DMS 273 (cell line): ENCODE measurements around the gene BUB3.
"Not testable (repeated sequence)": the region's sequence is repeated elsewhere in the genome, so short reads cannot be mapped to it uniquely, and the experiment has no call there.

Source experiments
- DNase-seq: peaks from one replicate; lab custom pipeline; 2025; ENCODE audit not compliant: unreplicated experiment; lab: John Stamatoyannopoulos, UW

Gene BUB3

DNA sequence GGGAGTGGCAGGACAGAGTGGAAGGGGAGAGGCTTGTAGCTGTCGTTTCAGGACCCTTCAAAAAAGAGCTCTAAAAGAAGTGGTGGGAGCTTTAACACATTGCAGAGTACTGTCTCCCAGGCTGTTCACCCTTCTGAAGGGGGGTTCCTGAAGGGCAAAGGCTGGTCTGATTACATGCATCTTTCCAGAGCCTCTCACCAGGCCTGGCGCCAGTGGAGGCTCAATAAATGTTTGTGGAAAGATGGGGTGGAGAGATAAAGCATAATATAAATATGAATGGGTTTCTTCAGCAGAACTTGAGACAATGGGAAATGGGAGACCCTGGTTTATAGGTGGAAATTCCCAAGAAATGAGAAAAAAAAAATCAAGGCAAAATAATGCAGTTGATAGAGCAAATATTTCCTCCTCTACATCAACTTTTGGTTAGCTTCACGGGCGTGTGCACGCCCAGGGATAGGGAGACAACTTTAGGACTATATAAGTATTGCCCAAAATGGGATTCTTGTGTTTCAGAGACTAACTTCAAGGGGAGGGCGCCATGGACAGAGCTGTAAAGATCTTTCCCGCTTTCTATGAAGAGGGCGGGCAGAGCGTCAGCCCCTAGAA is 613 bp upstream of the BUB3 start:
- no peak for DNase-seq

DNA sequence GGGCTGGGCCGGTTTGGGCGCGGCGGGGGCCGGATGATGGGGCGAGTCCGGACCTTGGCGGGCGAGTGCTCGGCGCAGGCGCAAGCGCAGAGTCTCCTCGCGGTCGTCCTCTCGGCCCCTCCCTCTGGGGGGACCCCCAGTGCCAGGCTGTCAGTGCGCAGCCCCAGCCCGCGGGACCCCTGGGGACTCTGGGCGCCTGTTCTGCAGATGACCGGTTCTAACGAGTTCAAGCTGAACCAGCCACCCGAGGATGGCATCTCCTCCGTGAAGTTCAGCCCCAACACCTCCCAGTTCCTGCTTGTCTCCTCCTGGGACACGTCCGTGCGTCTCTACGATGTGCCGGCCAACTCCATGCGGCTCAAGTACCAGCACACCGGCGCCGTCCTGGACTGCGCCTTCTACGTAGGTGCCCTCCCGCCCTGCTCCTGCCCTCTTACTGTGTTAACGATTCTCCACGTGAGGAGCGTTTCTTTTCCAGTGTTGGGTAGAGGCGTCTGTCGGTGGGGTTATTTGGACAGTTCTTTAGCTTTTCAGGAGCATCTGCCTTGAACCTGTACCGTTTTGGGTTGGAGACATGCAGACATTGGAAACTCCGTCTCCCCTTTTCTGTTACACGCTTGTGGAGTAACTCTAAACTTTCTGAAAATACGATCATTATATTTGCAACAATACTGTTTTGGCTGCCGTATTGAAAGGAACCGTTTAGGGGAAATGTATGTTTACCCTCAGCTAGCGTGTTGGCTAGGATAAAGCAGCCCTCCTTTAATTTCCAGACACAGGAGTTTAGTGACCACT is 706 bp downstream of the BUB3 start:
- DNase-seq: peak; percentile 69

DNA sequence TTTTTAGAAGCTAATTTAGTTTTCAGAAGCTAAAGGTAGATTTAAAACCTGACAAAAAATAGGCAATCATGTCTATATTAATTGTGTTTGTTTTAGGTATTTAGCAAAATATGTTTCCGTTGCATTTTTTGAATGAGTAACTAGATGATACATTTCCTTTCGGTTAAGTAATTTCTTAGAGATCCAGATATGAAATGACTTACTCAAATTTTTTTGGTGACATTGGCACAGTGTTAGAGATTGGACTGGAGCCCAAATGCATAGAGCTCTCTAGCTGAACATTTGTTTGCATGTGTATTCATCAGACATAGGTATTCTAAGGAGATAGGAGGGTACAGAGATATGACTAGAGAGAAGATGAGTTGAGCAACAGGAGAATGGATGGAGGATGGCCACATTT is 1.9 kb downstream of the BUB3 start:
- DNase-seq: no peak

DNA sequence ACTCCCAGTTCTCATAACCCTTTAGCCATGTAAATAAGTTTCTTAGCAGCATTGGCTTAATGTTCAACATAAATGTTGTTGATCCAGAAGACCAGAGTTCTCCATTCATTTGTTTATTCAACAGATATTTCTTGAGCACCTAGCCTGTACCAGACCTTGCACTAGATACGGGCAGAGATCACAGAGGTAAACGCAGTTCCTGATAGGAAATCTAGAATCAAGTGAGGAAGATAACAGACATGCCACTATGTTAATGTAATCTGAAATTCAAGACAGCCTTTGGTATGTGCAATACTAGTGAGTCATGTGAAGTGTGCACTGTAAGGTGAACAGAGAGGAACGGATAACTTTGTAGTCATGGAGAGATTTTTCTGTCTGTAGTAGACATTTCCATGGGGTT is 3.0 kb downstream of the BUB3 start:
- no peak for DNase-seq

DNA sequence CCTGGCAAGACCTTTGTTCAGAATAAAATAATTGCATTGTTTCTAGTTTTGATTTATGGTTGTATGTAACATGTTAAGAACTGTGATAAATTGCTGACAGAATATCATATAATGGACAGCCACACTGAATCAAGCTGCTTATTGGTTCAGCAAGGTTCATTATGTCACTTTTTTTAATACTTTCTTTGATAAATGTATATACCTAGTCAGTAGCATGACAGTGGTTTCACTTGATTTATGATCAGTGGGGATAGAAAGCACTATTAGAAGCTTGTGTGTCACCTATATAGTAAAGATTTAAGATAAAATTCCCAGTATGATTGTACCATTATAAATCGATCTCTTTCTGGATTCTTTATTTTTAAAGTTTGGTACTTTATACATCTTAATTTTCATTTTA is 4.5 kb downstream of the BUB3 start:
- DNase-seq: no peak

DNA sequence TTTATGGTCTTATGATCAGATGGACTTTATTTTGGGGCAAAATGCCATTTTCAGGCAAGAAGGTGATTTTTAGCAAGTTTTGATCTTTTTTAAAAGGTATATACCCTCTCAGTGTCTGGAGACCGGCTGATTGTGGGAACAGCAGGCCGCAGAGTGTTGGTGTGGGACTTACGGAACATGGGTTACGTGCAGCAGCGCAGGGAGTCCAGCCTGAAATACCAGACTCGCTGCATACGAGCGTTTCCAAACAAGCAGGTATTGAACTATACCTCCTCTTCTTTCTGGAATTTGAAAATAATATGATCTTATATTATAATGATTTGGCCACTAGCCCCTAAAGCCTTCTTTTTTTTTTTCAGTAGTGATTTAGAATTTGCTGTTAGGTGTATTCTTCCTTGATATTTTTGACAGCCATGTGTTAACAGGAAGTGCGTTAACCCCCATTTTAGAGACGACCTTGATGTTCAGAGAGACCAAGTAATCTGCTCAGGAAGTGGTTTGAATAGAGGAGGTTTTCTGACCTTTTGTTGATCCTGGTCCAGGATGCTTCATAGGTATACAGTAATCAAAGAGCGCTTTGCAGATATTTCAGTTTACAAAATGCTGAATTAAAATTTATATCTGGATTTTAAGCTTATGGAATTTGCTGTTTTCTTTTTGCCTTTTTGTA is 6.2 kb downstream of the BUB3 start:
- no peak for DNase-seq

DNA sequence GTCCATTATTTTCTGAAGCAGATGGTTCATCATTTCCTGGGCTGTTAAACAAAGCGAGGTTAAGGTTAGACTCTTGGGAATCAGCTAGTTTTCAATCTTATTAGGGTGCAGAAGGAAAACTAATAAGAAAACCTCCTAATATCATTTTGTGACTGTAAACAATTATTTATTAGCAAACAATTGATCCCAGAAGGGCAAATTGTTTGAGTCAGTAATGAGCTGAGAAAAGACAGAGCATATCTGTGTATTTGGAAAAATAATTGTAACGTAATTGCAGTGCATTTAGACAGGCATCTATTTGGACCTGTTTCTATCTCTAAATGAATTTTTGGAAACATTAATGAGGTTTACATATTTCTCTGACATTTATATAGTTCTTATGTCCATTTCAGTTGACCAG is 10.1 kb downstream of the BUB3 start:
- DNase-seq: no peak

DNA sequence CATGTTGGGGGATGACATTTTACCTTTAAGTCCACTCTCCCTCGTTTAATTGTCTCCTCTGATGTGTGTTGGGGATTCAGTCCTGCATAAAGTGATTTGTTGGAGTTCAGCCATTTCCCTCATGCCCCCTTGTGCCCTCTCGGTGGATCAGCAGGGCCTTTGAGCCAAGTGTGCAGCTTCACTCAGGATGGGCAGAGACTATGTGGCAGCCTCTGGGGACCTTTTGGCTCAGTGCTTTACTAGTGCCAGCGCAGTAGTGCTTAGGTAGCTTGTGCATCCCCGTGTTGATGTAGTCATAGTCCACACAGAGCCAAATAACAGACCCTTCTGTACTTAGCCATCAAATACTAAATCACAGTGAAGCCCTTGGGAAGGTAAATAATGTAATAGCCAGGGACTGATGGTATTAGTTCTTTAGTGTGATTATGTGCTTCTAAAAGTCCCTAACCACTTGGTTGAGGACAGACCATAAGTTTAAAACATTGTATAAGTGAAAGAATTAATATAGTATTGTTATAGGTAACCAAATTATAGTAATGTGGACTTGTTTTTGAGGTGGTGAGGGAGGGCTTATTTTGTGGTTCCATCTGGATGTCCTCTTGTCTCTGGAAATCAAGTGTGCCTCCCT is 11.4 kb downstream of the BUB3 start:
- DNase-seq: peak; percentile 26

DNA sequence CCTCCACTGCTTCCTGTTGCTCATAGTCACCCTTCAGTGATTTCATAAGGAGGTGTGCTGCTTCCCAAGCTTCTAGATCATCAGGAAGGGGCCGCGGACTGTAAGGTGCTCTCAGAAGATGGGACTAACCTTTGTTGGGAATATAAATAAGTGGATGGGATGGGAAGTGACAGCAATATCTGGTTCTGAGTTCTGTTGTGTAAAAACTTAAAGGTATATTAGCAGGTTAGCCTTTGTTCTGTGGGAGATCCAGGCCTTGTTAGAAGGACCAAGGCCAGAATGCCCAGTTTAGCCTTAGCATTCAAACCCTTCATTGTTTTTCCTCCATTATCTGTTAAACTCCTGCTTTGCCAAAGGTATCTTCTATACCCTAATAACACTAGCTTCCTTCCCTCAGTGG is 12.4 kb downstream of the BUB3 start:
- no peak for DNase-seq

DNA sequence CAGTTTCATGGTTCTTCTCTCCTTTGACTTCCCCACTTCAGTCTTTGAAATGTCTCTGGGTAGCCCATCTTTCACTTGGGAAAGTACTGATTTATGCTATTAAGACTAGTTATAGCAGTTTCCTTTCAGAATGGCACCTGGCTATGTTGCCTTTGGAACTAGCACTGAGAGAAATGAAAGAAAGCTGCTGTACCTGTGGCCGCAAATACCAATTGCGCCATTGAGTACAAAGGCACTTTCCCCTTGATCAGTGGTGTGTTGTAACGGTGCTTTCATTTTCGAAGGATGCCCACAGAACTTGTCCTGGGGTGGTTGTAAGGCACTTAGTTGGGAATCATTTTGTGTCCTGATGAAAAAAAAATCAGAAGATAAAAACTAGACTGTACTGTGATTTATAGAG is 16.8 kb downstream of the BUB3 start:
- no peak for DNase-seq

DNA sequence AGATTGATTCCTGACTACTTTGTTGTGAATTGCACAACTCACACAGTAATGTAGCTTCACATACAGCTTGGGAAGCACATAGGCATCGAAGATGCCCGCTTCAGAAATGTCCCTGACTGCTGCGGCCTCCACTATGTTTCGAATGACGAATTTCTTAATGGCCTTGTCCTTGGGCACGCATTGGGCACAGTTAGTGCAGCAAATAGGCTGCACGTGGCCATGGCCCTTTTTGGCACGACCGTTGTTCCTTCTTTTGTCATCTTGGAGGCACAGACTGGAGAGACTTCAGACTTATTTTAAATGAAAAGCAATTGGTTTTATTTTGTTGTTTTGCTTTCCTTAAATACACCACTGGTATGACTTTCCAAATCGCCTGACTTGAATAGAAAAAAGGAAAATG is 17.4 kb downstream of the BUB3 start:
- DNase-seq: not testable (repeated sequence)

DNA sequence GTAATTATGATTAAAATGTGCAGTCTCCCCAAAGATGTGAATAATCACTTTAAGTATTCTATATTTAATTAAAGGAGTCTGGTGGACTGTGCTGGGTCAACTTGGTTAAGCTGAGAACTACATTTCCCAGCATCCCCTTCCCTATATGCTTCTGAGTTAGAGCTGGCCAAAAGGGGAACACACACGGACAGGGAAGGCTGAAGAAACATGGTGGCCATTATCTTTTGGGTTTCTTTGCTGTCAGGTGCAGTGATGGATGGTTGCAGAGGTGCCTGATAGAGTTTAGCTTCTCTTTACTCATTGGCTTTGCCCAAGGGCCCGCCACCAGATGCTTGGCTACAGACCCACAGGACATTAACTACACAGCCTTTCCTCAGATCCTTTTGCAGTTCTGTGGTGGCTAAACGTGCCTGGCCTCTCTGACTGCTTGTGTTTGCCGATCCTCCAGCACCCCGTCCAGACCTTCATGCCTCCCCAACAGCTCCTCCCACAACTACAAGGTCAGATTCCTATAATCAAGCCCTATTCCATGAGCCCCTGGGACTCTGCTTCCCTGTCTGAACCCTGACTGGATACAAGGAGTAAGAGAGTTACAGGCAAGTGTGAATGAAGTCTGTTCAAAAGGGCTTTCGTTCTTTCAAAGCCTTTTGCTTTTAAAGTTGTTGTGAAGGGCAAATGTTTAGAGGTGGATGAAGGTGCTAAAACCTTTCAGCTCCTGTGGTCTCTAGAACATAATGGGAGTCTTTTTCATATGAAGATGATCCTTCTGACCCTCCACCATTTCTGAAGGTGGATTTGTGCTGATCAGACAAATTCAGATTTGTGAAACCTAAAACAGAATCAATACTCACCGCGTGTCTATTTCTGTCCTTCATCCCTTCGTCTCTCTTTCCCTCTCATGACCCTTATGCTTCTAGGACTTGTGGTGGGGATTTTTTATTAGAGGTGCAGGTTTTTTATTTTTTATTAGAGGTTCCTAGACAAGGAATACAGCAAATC is 21.5 kb downstream of the BUB3 start:
- no peak for DNase-seq

DNA sequence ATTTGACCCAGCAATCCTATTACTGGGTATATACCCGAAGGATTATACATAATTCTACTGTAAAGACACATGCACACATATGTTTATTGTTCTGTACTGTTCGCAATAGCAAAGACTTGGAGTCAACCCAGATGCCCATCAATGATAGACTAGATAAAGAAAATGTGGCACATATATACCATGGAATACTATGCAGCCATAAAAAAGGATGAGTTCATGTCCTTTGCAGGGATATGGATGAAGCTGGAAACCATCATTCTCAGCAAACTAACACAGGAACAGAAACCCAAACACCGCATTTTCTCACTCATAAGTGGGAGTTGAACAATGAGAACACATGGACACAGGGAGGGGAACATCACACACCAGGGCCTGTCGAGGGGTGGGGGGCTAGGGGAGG is 24.2 kb downstream of the BUB3 start:
- not testable (repeated sequence) for DNase-seq

DNA sequence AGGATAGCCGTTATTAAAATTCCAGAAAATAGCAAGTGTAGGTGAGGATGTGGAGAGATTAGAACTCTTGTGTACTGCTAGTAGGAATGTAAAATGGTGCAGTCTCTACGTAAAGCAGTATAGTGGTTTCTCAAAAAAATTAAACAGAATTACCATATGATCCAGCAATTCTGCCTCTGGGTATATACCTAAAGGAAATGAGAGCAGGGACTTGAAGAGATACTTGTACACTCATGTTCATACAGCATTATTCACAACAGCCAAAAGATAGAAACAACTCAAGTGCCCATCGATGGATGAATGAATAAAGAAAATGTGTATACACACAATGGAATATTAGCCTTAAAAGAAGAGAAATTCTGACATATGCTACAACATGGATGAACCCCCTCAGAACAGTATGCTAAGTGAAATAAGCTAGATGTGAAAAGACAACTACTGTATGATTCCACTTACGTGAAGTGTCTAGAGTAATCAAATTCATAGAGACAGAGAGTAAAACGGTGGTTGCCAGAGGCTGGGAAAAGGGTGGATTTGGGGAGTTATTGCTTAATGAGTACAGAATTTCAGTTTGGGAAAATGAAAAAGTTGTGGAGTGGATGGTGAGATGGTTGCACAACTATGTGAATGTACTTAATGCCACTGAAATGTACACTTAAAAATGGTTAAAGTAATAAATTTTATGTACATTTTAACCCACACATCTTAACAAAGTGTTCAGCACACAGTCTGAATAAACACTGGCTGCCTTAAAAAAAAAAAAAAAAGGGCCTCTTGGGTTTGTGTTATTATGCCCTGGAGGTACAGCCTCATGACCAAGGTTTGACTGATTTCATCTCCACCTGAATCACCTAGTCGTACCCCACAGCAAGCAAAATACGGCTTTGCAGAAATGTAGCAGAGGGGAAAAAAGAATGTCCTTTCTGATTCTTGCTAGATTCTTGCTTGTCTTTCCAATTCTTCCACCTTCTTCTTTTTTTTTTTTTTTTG is 26.2 kb downstream of the BUB3 start:
- DNase-seq: no peak

DNA sequence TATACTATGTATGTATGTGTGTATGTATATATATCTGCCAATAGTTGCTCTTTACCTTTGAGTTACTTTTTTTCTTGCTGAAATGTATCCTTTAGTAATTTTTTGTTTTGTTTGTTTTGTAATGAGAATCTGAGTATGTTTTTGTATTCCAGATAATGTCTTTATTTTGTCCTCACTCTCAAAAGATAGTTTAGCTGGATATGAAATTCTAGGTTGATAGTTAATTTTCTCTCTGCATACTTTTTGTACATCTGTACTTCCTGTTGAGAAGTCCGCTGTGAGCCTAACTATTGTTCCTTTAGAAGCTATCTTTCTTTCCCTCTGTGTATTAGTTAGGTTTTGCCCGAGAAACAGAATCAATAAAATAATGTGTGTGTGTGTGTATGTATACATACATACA is 29.5 kb downstream of the BUB3 start:
- DNase-seq: no peak

DNA sequence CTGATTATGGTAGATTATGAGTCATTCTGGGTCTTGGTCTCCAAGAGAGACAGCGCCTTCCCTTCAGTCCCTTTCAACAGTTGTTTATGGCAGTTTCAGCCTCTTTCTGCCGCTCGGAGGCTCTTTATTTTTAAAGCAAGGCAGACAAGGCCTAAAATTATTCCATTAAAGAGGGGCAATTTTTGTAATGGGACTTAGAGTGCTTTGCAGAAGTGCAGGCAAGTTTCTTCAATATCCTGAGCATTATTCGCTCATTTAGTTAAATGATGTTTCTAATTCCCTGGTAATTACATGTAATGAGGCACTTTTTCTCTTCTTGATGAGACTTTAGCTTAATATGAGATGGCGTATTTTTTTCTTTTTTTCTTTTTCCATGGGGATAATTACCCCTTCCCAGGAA is 33.6 kb downstream of the BUB3 start:
- DNase-seq: no peak

DNA sequence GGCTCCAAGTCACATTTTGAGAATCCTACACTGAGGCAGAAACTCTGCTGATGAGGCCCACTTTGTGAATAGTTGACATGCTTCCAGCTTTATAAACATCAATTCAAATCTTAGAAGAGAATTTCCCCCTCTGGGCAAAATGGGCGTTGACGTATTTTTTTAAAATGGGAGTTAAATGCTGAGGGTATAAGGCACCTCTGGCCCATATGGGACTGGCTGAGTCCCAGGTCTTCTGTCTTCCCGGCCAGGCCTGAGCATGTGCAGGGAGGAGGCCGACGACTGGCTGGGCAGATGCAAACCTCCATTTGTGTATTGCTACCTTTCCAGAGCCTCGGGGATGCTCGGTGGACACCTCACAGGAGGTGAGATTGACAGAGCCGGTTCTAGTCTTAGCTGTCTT is 37.7 kb downstream of the BUB3 start:
- no peak for DNase-seq

DNA sequence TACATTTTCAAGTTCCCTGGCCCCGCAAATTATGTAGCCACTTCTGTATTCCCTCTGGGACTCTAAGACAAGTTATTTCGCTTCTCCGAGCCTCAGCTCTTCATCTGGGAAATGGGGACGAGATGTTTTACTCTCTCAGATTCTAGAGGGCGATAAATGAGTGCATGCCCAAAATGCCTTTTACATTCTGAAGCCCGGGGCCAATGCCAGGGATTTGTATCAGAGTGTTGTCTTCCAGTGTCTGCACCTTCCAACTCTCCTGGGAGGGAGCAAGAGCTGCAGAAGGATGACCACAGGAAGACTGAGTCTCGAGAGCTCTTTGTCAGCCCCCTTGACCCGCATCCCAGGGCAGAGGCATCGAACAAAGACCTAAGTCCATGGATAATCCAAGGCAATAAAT is 39.9 kb downstream of the BUB3 start:
- no peak for DNase-seq

DNA sequence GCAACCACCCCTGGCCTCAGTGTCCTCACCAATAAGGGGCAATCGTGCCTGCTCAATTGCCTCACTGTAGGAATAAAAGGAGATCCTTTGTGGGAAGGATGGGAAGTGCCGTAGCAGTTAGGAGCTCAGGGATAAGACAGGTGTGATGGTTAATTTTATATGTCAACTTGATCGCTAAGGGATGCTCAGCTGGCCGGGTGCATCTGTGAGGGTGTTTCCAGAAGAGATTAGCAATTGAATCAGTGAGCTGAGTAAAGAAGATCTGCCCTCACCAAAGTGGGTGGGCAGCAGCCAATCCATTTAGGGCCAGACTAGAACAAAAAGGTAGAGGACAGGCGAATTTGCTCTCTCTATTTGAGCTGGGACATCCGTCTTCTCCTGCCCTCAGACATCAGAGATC is 46.3 kb downstream of the BUB3 start:
- DNase-seq: no peak

DNA sequence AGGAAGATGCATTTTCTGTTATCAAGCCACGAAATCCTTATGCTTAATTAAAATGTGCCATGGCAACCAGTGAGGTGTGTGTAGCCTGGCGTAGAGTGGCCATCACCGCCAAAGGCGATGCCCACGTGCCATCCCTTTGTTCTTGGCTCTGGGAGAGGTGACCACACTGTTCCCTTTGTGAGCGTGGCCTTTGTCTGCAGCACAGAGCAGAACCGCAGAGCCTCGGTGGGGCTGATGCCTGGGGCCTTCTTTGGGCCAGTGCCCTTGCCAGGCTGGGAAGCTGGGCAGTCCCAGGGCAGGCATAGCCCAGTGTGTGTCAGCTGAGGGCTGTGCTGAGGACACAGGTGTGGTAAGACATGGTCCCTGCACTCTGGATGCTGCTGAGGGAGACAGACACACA is 48.3 kb downstream of the BUB3 start:
- no peak for DNase-seq
